SK-N-SH treated with all-trans-retinoic acid at 6 μM for 48 hours (cell line): ENCODE results near the gene C1QBP.

Experiments
- TCF4 ChIP-seq: fragments of 250-450 bp; sonication (Bioruptor Pico); IDR thresholded peaks from 2 replicates; pipeline ENCODE4 v1.8.0; 2021; ENCODE audit warnings: mild to moderate bottlenecking, moderate library complexity, borderline replicate concordance
- ZFP3 ChIP-seq: fragments of 250-450 bp; sonication (Bioruptor Pico); IDR thresholded peaks from 2 replicates; pipeline ENCODE4 v1.5.0; 2020; ENCODE audit warnings: mild to moderate bottlenecking, moderate library complexity
- ZNF8 ChIP-seq: fragments of 450-650 bp; formaldehyde crosslinking; IDR thresholded peaks from 2 replicates; pipeline ENCODE4 v1.5.0; 2020; ENCODE audit warnings: mild to moderate bottlenecking, moderate library complexity
- TF ChIP-seq, protein P1 (sequence below): fragments of 250-450 bp; sonication (Bioruptor Pico); IDR thresholded peaks from 2 replicates; pipeline ENCODE4 v1.8.0; 2020; ENCODE audit warnings: mild to moderate bottlenecking, moderate library complexity, borderline replicate concordance

- TF ChIP-seq ZFP3 (CRISPR knock-in tag), result no peak
- TF ChIP-seq, protein P1, sequence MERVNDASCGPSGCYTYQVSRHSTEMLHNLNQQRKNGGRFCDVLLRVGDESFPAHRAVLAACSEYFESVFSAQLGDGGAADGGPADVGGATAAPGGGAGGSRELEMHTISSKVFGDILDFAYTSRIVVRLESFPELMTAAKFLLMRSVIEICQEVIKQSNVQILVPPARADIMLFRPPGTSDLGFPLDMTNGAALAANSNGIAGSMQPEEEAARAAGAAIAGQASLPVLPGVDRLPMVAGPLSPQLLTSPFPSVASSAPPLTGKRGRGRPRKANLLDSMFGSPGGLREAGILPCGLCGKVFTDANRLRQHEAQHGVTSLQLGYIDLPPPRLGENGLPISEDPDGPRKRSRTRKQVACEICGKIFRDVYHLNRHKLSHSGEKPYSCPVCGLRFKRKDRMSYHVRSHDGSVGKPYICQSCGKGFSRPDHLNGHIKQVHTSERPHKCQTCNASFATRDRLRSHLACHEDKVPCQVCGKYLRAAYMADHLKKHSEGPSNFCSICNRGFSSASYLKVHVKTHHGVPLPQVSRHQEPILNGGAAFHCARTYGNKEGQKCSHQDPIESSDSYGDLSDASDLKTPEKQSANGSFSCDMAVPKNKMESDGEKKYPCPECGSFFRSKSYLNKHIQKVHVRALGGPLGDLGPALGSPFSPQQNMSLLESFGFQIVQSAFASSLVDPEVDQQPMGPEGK (CRISPR knock-in tag), result no peak
- TF ChIP-seq ZNF8 (CRISPR knock-in tag), result no peak
- no peak for TF ChIP-seq TCF4
These were observed 39.2 kb downstream of the C1QBP start for GRCh38 chr17:5399767-5400166.
